T-cell (primary cell): ENCODE results near the gene UBR1. TPM values are rescaled to one million over a fixed set of nuclear protein-coding genes. Genes with fewer than 3 reads are reported as not detected.

Experiments
- ATAC-seq, 4 experiments: fragments of 200-7000 bp in 3 of 4; fragments of 150-1000 bp in 1 of 4; cut with Tn5 transposase; replicated peaks in 1 of 4; 1 replicate in 3 of 4; 2 replicates in 1 of 4; pipeline ENCODE4 v1.10.0; 2021; ENCODE audit warnings: moderate library complexity in 3 of 4, mild to moderate bottlenecking in 2 of 4, moderate number of reproducible peaks in 1 of 4
- CTCF ChIA-PET, 2 donors: fragments of 300-600 bp; sonication (Branson Sonifier 250); formaldehyde crosslinking; loops; one replicate each; lab custom pipeline; 2022; ENCODE audit warnings: antibody characterized with exemption in 2 of 2; lab: Charles Lee
- POLR2A ChIA-PET, 2 donors: fragments of 300-600 bp; sonication (Branson Sonifier 250); formaldehyde crosslinking; loops; one replicate each; lab custom pipeline; 2022; ENCODE audit warnings: antibody characterized with exemption in 2 of 2; lab: Charles Lee
- DNase-seq, 35 experiments: peaks; one replicate each; pipeline versions ENCODE4 v3.0.0 to v3.0.0-alpha.2; 2013 to 2023
- H3K27ac ChIP-seq: one replicate; pipeline ENCODE4 v1.5.1; 2013; ENCODE audit warnings: low read length
- H3K27me3 ChIP-seq, 2 experiments: replicated peaks in 1 of 2; 1 replicate in 1 of 2; 2 replicates in 1 of 2; pipeline versions ENCODE4 v1.6.1 to v1.7.0; 2013; ENCODE audit warnings: low read length in 1 of 2, mixed read lengths in 1 of 2; ENCODE audit not compliant: control insufficient read depth in 2 of 2, insufficient read depth in 2 of 2; ENCODE audit errors: extremely low read depth in 1 of 2
- H3K36me3 ChIP-seq, 2 donors: 1 replicate in 1 of 2; 2 replicates in 1 of 2; pipeline versions ENCODE4 v1.6.1 to v1.7.0; 2013; ENCODE audit warnings: low read length in 1 of 2; ENCODE audit not compliant: control insufficient read depth in 2 of 2, insufficient read depth in 1 of 2; ENCODE audit errors: extremely low read depth in 1 of 2
- H3K4me1 ChIP-seq, 2 experiments: 1 replicate in 1 of 2; 2 replicates in 1 of 2; pipeline versions ENCODE4 v1.6.1 to v1.7.0; 2013; ENCODE audit warnings: low read length in 2 of 2, mixed read lengths in 1 of 2; ENCODE audit not compliant: insufficient read depth in 2 of 2, control insufficient read depth in 1 of 2; ENCODE audit errors: extremely low read depth in 1 of 2
- H3K4me3 ChIP-seq, 2 donors: 1 replicate in 1 of 2; 2 replicates in 1 of 2; pipeline versions ENCODE4 v1.5.1 to v1.7.0; 2013; ENCODE audit warnings: mild to moderate bottlenecking in 2 of 2, low read length in 1 of 2, moderate library complexity in 1 of 2; ENCODE audit not compliant: control insufficient read depth in 1 of 2; ENCODE audit errors: extremely low read depth in 1 of 2
- H3K9me3 ChIP-seq: 2 replicates; pipeline ENCODE4 v1.7.0; 2013
- H3K27ac Mint-ChIP-seq, 2 donors: one replicate each; pipeline ENCODE4 v1.8.0; 2020 to 2021; ENCODE audit warnings: mild to moderate bottlenecking in 2 of 2, mixed read lengths in 2 of 2
- H3K27me3 Mint-ChIP-seq, 2 donors: one replicate each; pipeline ENCODE4 v1.8.0; 2021 to 2022; ENCODE audit warnings: mixed read lengths in 2 of 2
- H3K36me3 Mint-ChIP-seq: one replicate; pipeline ENCODE4 v1.8.0; 2021; ENCODE audit warnings: mixed read lengths
- H3K4me1 Mint-ChIP-seq, 3 donors: one replicate each; pipeline ENCODE4 v1.8.0; 2020 to 2022; ENCODE audit warnings: mixed read lengths in 3 of 3, mild to moderate bottlenecking in 1 of 3
- H3K4me3 Mint-ChIP-seq, 3 donors: one replicate each; pipeline ENCODE4 v1.8.0; 2020 to 2022; ENCODE audit warnings: mild to moderate bottlenecking in 3 of 3, mixed read lengths in 3 of 3, moderate library complexity in 3 of 3
- H3K9me3 Mint-ChIP-seq, 3 donors: one replicate each; pipeline ENCODE4 v1.8.0; 2020 to 2022; ENCODE audit warnings: mixed read lengths in 3 of 3
- WGBS: methylation state at CpG from one replicate; pipeline ENCODE4 v1.1.5; 2013; ENCODE audit warnings: missing lambda C conversion rate; ENCODE audit not compliant: insufficient coverage; 5-methylcytosine and 5-hydroxymethylcytosine counted together
- total RNA-seq, 35 experiments: library from RNA in 6 of 35; stranded (reverse) in 6 of 35; fragments of 120-200 nt in 1 of 35; gene quantifications; one replicate each; pipeline versions ENCODE4 v1.2.1 to v1.2.4 and lab custom pipeline; 2013 to 2026

The UBR1 gene
- total RNA-seq, 5 donors from 2014 or later (not counting 1 experiment from before 2014, with no cell fraction given): 35.0 to 55.6 (median 41.0) TPM

DNA sequence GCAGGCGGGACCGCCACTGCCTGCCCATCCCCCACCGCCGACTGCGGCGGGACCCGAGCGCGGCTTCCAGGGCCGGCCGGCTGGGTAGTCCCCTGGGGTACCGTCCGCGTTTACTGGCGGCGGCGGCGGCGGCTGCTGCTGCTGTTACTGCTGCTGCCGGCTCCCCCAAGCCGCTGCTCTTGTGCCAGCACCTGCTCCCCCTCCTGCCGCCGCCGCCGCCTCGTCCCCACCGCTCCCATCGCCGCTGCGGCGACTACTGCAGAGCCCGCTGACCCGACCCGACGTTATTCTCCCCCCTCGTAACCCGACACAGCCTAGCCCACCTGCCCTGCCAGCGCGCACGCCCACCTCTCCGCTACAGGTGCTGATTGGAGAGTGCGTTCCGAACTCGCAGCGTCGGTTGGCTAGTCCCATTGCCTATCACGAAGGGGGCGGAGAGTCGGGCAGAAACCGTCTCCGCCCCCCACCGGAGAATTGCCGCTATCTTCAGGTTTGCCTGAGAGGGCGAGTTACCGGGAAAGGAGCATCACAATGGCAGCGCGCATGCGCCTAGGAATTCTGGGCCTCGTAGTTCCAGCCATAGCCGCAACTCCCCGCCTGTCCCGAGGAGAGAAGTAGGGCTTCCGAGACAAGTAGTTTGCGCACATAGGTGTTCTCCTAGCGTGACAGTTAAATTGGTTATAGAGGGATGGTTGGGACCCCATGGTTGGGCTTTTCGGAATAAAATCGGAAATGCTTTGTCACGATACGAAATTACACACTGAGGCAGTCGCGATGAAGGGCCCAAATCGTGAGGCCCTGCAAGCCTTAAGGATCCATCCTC, 185.1 kb downstream of the UBR1 start, which contains the start of gene TTBK2:
Gene TTBK2 (minus strand): TSS at position 260 of the 823 bp plus-strand sequence. CDS start 42,161 bp downstream, outside the sequence.
- H3K9me3 Mint-ChIP-seq: no peaks in the 10 kb centered on the region
- H3K27me3 Mint-ChIP-seq: no peaks in the 10 kb centered on the region
- Histone ChIP-seq H3K9me3 (no peaks in the 10 kb centered on the region), H3K4me1 (peaks cover 14% of the 10 kb centered on the region in 2 experiments), H3K27me3 (no peaks in the 10 kb centered on the region), H3K4me3 (peak within 1 kb of the TSS; percentile 75 to 85), H3K27ac (peak within 1 kb of the TSS; percentile 43), H3K36me3 (no peaks in the 10 kb centered on the region)
- peak within 1 kb of the TSS; percentile 93 to 94 for H3K27ac Mint-ChIP-seq
- ChIA-PET CTCF (interaction anchor here in 1 of 2 donors (0.8 to 1.4 kb wide), 2 partner anchors 8 to 10 kb away, joined by 3 to 4 read pairs; no protein-coding TSS in a partner anchor), POLR2A (no interaction called here)
- H3K36me3 Mint-ChIP-seq: no peaks in the 10 kb centered on the region
- under 1% methylated on average over 71 of the region's 72 CpGs for WGBS
- H3K4me1 Mint-ChIP-seq: peaks cover 29 to 39% (median 37%) of the 10 kb centered on the region in 3 donors
- peak within 1 kb of the TSS; percentile 98 for H3K4me3 Mint-ChIP-seq
- ATAC-seq (peak; percentile 94 to 98 (median 95)), DNase-seq (peak; percentile 92 to 99 (median 95))

- no peaks in the 10 kb centered on the region for H3K36me3 ChIP-seq
- Mint-ChIP-seq H3K9me3 (no peaks in the 10 kb centered on the region), H3K27me3 (no peaks in the 10 kb centered on the region), H3K27ac (peak overlapping the region; percentile 76 to 93), H3K4me1 (peaks cover 35 to 45% (median 45%) of the 10 kb centered on the region in 3 donors), H3K36me3 (no peaks in the 10 kb centered on the region), H3K4me3 (peak overlapping the region; percentile 98)
- 0% methylated on average over 19 of the region's 40 CpGs for WGBS
- H3K4me3 ChIP-seq: peak overlapping the region; percentile 75 to 85
- no peaks in the 10 kb centered on the region for H3K9me3 ChIP-seq
- H3K27ac ChIP-seq: peak overlapping the region; percentile 43
- CTCF ChIA-PET: no interaction called here
- H3K27me3 ChIP-seq: no peaks in the 10 kb centered on the region
- ATAC-seq (peak in 3 of 4 experiments; percentile 13 to 16 (median 13)), DNase-seq (peak in 31 of 35 experiments; percentile 1 to 55 (median 20))
- peaks cover 14% of the 10 kb centered on the region in 2 experiments for H3K4me1 ChIP-seq
- POLR2A ChIA-PET: no interaction called here
These were observed 185.9 kb downstream of the UBR1 start for GRCh38 chr15:42919799-42920518.

DNA sequence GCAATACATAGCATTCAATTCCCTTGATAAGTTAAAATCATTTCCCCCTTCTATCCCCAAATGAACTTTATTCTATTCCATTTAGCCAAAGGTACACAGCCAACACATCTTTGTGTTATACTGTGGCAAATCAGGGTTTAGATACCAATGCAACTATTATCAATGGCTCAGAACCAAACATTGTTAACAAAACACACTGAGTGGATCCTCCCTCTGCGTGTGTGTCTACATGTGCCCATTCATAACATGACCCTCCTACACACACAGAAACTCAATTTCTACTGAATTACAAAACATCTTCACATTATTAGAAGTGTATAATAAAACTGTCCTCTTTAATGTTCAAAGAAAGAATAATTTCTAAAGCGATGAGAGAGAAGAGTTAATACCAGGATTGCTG, 186.5 kb downstream of the UBR1 start:
- H3K27ac ChIP-seq: no peak overlapping the region
- Mint-ChIP-seq H3K27ac (peak overlapping the region; percentile 76 to 93), H3K36me3 (no peaks in the 10 kb centered on the region), H3K27me3 (no peaks in the 10 kb centered on the region), H3K4me3 (peak overlapping the region; percentile 98), H3K9me3 (no peaks in the 10 kb centered on the region), H3K4me1 (peaks cover 40 to 51% (median 49%) of the 10 kb centered on the region in 3 donors)
- DNase-seq (peak in 1 of 35 experiments; percentile 7), ATAC-seq (no peak)
- ChIA-PET POLR2A (no interaction called here), CTCF (interaction anchor here in 1 of 2 donors (0.6 kb wide), 1 partner anchor 267 kb away, joined by 3 read pairs; no protein-coding TSS in a partner anchor)
- H3K36me3 ChIP-seq: no peaks in the 10 kb centered on the region
- no peak overlapping the region for H3K4me3 ChIP-seq
- H3K27me3 ChIP-seq: no peaks in the 10 kb centered on the region
- no peaks in the 10 kb centered on the region for H3K9me3 ChIP-seq
- no CpG with 5 or more reads among the region's 2 CpGs for WGBS
- H3K4me1 ChIP-seq: peaks cover 14% of the 10 kb centered on the region in 2 experiments

GRCh38 chr15:42918047-42918446, 187.8 kb downstream of the UBR1 start:
- Mint-ChIP-seq H3K27ac (no peak overlapping the region), H3K9me3 (no peaks in the 10 kb centered on the region), H3K27me3 (no peaks in the 10 kb centered on the region), H3K4me3 (peak overlapping the region in 1 of 3 donors; percentile 17), H3K4me1 (peaks cover 40 to 60% (median 50%) of the 10 kb centered on the region in 3 donors), H3K36me3 (no peaks in the 10 kb centered on the region)
- Histone ChIP-seq H3K9me3 (no peaks in the 10 kb centered on the region), H3K27ac (no peak overlapping the region), H3K27me3 (no peaks in the 10 kb centered on the region), H3K4me1 (peaks cover 14% of the 10 kb centered on the region in 2 experiments), H3K36me3 (no peaks in the 10 kb centered on the region), H3K4me3 (no peak overlapping the region)
- CTCF ChIA-PET: interaction anchor here in 1 of 2 donors (0.7 to 2.0 kb wide), 3 partner anchors 8 to 188 kb away, joined by 3 to 5 read pairs (median 5); no protein-coding TSS in a partner anchor
- POLR2A ChIA-PET: interaction anchor here in 1 of 2 donors (0.5 to 0.6 kb wide), 2 partner anchors 18 to 189 kb away, joined by 3 to 5 read pairs; no protein-coding TSS in a partner anchor
- ATAC-seq: no peak
- no peak for DNase-seq
- WGBS: no CpG with 5 or more reads among the region's 5 CpGs

GRCh38 chr15:42915654-42916315, 190.1 kb downstream of the UBR1 start:
- ChIA-PET POLR2A (no interaction called here), CTCF (no interaction called here)
- no peak for DNase-seq
- Histone ChIP-seq H3K27me3 (no peaks in the 10 kb centered on the region), H3K27ac (no peak overlapping the region), H3K4me3 (no peak overlapping the region), H3K36me3 (no peaks in the 10 kb centered on the region), H3K4me1 (peaks cover 7 to 10% of the 10 kb centered on the region in 2 experiments), H3K9me3 (no peaks in the 10 kb centered on the region)
- no peaks in the 10 kb centered on the region for H3K9me3 Mint-ChIP-seq
- no peaks in the 10 kb centered on the region for H3K27me3 Mint-ChIP-seq
- H3K4me3 Mint-ChIP-seq: no peak overlapping the region
- no peaks in the 10 kb centered on the region for H3K36me3 Mint-ChIP-seq
- no peak overlapping the region for H3K27ac Mint-ChIP-seq
- WGBS: 89% methylated on average over 1 of the region's 3 CpGs
- peaks cover 45 to 61% (median 51%) of the 10 kb centered on the region in 3 donors for H3K4me1 Mint-ChIP-seq
- no peak for ATAC-seq
